Esophagus muscularis mucosa (tissue), 4 donors: ENCODE results near the gene THRB.

Source experiments
- EP300 ChIP-seq: sonication (generic); formaldehyde crosslinking; IDR thresholded peaks from one replicate; pipeline ENCODE4 v1.6.1; 2017; ENCODE audit warnings: antibody characterized with exemption
- POLR2A ChIP-seq: fragments of 450-650 bp; IDR thresholded peaks from one replicate; pipeline ENCODE4 v1.6.1; 2017; ENCODE audit warnings: antibody characterized with exemption, moderate library complexity, mild to moderate bottlenecking, low read depth
- POLR2AphosphoS5 ChIP-seq, 2 donors: sonication (generic); formaldehyde crosslinking; IDR thresholded peaks; one replicate each; pipeline ENCODE4 v1.6.1; 2017; ENCODE audit warnings: antibody characterized with exemption in 2 of 2
- TF ChIP-seq, protein P1 (sequence below), 3 experiments: fragments of 200-600 bp in 2 of 3; fragments of 450-650 bp in 1 of 3; sonication (generic) in 2 of 3; IDR thresholded peaks; one replicate each; pipeline ENCODE4 v1.5.1; 2017 to 2019; ENCODE audit warnings: antibody characterized with exemption in 3 of 3, mild to moderate bottlenecking in 2 of 3, moderate library complexity in 1 of 3

DNA sequence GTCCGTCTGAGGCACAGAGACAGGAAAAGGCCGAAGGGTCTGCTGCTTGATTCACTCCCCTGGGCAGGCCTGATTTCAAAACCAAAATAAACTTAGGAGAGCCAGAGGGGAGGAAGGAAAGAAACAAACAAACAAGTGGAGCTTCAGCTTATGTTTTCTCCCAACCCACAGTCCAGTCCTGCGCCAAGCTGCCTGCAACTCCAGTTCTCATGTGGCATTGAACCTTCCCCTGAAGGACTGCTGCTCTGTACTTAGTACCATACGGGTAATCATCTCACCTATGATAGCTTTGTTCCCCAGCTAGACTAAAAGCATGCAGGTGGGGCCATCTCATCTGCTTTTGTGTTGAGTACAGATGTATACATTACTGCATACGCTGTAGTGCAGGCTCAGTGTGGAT is 236.4 kb downstream of the THRB start:
- TF ChIP-seq, protein P1, sequence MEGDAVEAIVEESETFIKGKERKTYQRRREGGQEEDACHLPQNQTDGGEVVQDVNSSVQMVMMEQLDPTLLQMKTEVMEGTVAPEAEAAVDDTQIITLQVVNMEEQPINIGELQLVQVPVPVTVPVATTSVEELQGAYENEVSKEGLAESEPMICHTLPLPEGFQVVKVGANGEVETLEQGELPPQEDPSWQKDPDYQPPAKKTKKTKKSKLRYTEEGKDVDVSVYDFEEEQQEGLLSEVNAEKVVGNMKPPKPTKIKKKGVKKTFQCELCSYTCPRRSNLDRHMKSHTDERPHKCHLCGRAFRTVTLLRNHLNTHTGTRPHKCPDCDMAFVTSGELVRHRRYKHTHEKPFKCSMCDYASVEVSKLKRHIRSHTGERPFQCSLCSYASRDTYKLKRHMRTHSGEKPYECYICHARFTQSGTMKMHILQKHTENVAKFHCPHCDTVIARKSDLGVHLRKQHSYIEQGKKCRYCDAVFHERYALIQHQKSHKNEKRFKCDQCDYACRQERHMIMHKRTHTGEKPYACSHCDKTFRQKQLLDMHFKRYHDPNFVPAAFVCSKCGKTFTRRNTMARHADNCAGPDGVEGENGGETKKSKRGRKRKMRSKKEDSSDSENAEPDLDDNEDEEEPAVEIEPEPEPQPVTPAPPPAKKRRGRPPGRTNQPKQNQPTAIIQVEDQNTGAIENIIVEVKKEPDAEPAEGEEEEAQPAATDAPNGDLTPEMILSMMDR (IDR thresholded peaks at IDR 0.05), result no peak
- no peak for TF ChIP-seq EP300
- TF ChIP-seq POLR2A, result no peak
- TF ChIP-seq POLR2AphosphoS5 (IDR thresholded peaks at IDR 0.05), result no peak
